BJ (cell line): ENCODE data around the gene SULT1C3. TPM values are rescaled to one million over a fixed set of nuclear protein-coding genes. Genes with fewer than 3 reads are reported as not detected.

Experiments
- CTCF ChIA-PET: fragments of 350-600 bp; formaldehyde crosslinking; extraction: SDS; loops from one replicate; lab custom pipeline; 2021; ENCODE audit warnings: antibody characterized with exemption, inconsistent platforms; lab: Yijun Ruan, JAX
- POLR2A ChIA-PET: fragments of 300-600 bp; sonication (Branson Sonifier 250); formaldehyde crosslinking; extraction: SDS; loops from one replicate; lab custom pipeline; 2021; ENCODE audit warnings: antibody characterized with exemption; lab: Charles Lee
- DNase-seq: peaks from one replicate; pipeline ENCODE4 v3.0.0-alpha.2; 2011; ENCODE audit warnings: low read depth
- H3K27me3 ChIP-seq: 2 replicates; pipeline ENCODE4 v1.6.0; 2011; ENCODE audit warnings: low read length; ENCODE audit not compliant: control insufficient read depth, insufficient read depth
- H3K36me3 ChIP-seq: 2 replicates; pipeline ENCODE4 v1.5.1; 2011; ENCODE audit warnings: low read length; ENCODE audit not compliant: control insufficient read depth, insufficient read depth
- H3K4me3 ChIP-seq: 2 replicates; pipeline ENCODE4 v1.5.1; 2011; ENCODE audit warnings: low read depth, mild to moderate bottlenecking, control low read depth, low read length
- CTCF ChIP-seq: IDR thresholded peaks from 2 replicates; pipeline ENCODE4 v1.5.1; 2011; ENCODE audit warnings: low read depth, mild to moderate bottlenecking, control low read depth, inconsistent platforms, low read length, moderate library complexity; ENCODE audit not compliant: insufficient read depth
- polyA plus RNA-seq: library from polyadenylated mRNA; depleted of rRNA; stranded (reverse); fragments of >200 nt; gene quantifications from 2 replicates; pipeline ENCODE4 v1.2.3, GENCODE V29; 2011

The SULT1C3 gene
- polyA plus RNA-seq, 1 experiment, result not detected

DNA sequence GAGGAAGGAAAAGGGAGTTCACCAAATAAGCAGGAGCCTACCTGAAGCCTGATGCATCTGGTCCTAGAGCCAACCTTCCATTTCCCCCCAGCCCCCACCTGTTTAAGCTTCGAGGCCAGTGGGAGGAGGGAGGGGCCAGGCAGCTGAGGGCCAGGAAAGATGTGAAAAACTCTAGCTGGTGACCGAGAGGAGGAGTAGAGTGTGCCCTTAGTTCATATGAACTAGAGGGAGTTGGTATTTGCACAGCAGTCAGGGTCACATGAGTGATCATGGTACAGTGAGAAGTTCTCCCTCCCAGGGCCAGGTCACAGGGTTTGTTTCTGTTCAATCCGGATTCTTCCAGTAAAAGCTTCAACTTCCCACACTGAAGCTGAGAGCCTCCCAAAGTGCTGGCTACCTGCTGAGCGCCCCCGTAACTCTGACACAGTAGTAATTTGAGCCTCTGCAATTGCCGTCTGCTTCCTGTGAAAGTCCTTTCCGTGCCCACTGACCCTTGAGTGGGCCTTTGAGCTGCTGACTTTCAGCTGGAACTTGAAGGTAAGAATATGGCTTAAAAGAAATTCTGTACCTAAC, 48.9 kb downstream of the SULT1C3 start, which contains the start of gene SULT1C2:
Gene SULT1C2 (plus strand): TSS at position 362 of the 573 bp plus-strand sequence. CDS start 4,773 bp downstream, outside the sequence.
- DNase-seq, result no peak
- POLR2A ChIA-PET, result no interaction called here
- no peak for TF ChIP-seq CTCF

DNA sequence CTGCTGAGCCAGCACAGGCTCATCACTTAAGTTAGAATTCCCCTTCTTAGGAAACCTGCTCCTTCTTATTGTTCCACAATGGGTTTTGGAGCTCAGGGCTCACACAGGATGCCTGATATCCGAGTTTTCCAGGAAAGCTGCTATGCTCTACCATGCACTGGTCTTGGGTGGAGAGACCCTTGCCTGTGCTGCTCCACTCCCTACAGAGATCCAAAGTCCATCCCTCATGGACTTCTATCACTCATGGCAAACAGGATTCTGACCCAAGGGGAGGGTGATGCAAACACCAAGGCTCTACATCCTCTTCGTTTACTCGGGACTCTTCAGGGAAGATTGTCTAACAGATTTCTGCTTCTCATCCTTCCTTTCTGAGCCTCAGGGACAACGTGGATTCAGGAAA, 54.1 kb downstream of the SULT1C3 start:
- DNase-seq, result no peak
- TF ChIP-seq CTCF, result no peak
- ChIA-PET CTCF (no interaction called here), POLR2A (no interaction called here)
- peaks cover 5% of the 10 kb centered on the region for H3K27me3 ChIP-seq
- no peak overlapping the region for H3K4me3 ChIP-seq
- H3K36me3 ChIP-seq, result no peaks in the 10 kb centered on the region

More for the DNA sequence above, 48.9 kb downstream of the SULT1C3 start, which contains the start of gene SULT1C2:
- H3K4me3 ChIP-seq, result no peak within 1 kb of the TSS
- H3K27me3 ChIP-seq, result peaks cover 2% of the 10 kb centered on the region
- no peaks in the 10 kb centered on the region for H3K36me3 ChIP-seq
- CTCF ChIA-PET, result no interaction called here

DNA sequence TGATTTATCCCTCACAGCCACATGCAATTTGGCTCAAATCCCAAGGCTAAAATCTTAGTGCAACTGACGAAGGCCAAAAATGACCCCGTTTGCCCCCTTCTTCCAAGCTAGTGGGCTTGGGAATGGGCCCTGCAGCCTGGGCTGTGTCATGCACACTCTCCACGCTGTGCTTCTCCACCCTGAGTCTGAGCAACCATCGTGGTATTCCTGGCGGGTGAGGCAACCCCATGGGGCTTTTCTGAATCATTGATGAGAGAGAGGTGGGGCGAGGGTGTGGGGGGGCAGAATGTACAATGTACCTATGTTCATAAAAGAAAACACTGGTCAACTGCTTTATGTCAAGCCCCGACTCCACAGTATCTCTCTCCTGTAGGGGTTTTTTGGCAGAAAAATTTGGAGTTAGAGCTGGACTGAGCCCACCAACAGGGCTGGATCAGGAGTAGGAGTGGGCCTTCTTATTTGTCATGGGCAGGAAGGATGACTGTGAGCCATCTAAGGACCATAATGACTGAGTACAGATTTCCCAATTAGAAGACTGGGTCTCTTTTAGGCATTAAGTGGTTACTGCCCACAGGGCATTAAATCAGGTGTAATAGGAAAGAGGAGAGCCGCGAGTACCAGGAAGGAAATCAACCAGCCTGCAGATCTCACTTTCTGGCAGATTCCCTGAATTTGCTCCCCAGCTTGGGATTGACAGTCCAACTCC, 57.8 kb downstream of the SULT1C3 start:
- ChIA-PET POLR2A (no interaction called here), CTCF (interaction anchor here (0.6 kb wide), 1 partner anchor 187 kb away, joined by 3 read pairs; no protein-coding TSS in a partner anchor)
- H3K36me3 ChIP-seq, result no peaks in the 10 kb centered on the region
- peaks cover 9% of the 10 kb centered on the region for H3K27me3 ChIP-seq
- H3K4me3 ChIP-seq, result no peak overlapping the region
- no peak for TF ChIP-seq CTCF
- DNase-seq, result no peak

GRCh38 chr2:108301558-108301957, 61.8 kb downstream of the SULT1C3 start:
- ChIA-PET POLR2A (no interaction called here), CTCF (no interaction called here)
- H3K36me3 ChIP-seq, result no peaks in the 10 kb centered on the region
- DNase-seq, result no peak
- no peak overlapping the region for H3K4me3 ChIP-seq
- peaks cover 8% of the 10 kb centered on the region for H3K27me3 ChIP-seq
- TF ChIP-seq CTCF, result no peak

- ChIA-PET CTCF (interaction anchor here (1.2 kb wide), 1 partner anchor 33 kb away, joined by 3 read pairs; no protein-coding TSS in a partner anchor), POLR2A (no interaction called here)
- Histone ChIP-seq H3K4me3 (no peak overlapping the region), H3K36me3 (no peaks in the 10 kb centered on the region), H3K27me3 (peaks cover 8% of the 10 kb centered on the region)
- no peak for DNase-seq
- TF ChIP-seq CTCF, result no peak
These were observed 65.2 kb downstream of the SULT1C3 start for GRCh38 chr2:108304975-108305374.
